Neural progenitor cell (in vitro differentiated cells): ENCODE results near the gene MGRN1. TPM values are rescaled to one million over a fixed set of nuclear protein-coding genes. Genes with fewer than 3 reads are reported as not detected.

Source experiments
- DNase-seq: peaks from one replicate; pipeline ENCODE4 v3.0.0-alpha.2; 2016; ENCODE audit warnings: low spot score
- H2AFZ ChIP-seq: fragments of 200-600 bp; sonication (generic); replicated peaks from 2 replicates; pipeline ENCODE4 v1.6.1; 2016; ENCODE audit warnings: antibody characterized with exemption
- H3F3A ChIP-seq: fragments of 200-600 bp; sonication (generic); 2 replicates; pipeline ENCODE4 v1.6.1; 2016; ENCODE audit warnings: antibody characterized with exemption, low read depth
- H3K27ac ChIP-seq: fragments of 200-600 bp; sonication (generic); 2 replicates; pipeline ENCODE4 v1.5.1; 2016; ENCODE audit warnings: mild to moderate bottlenecking
- H3K27me3 ChIP-seq: fragments of 200-600 bp; sonication (generic); 2 replicates; pipeline ENCODE4 v1.6.1; 2016; ENCODE audit warnings: mild to moderate bottlenecking, moderate library complexity
- H3K36me3 ChIP-seq: fragments of 200-600 bp; sonication (generic); 2 replicates; pipeline ENCODE4 v1.5.1; 2016
- H3K4me1 ChIP-seq: fragments of 200-600 bp; sonication (generic); 2 replicates; pipeline ENCODE4 v1.6.1; 2016; ENCODE audit warnings: mixed run types
- H3K4me2 ChIP-seq: fragments of 200-600 bp; sonication (generic); 2 replicates; pipeline ENCODE4 v1.6.1; 2016
- H3K4me3 ChIP-seq: fragments of 200-600 bp; sonication (generic); 2 replicates; pipeline ENCODE4 v1.5.1; 2016
- H3K79me2 ChIP-seq: fragments of 200-600 bp; sonication (generic); 2 replicates; pipeline ENCODE4 v1.6.1; 2016; ENCODE audit warnings: low read depth
- H3K9ac ChIP-seq: fragments of 200-600 bp; sonication (generic); 2 replicates; pipeline ENCODE4 v1.6.1; 2016
- H3K9me3 ChIP-seq: fragments of 200-600 bp; sonication (generic); 2 replicates; pipeline ENCODE4 v1.5.1; 2016; ENCODE audit warnings: low read depth
- H4K20me1 ChIP-seq: fragments of 200-600 bp; sonication (generic); 2 replicates; pipeline ENCODE4 v1.6.1; 2016; ENCODE audit warnings: low read depth
- H3K27ac Mint-ChIP-seq: 3 replicates; pipeline ENCODE4 v1.8.0; 2021; ENCODE audit warnings: mixed read lengths
- H3K27me3 Mint-ChIP-seq: 2 replicates; pipeline ENCODE4 v1.8.0; 2022; ENCODE audit warnings: low read depth, mild to moderate bottlenecking, inconsistent platforms, moderate library complexity, mixed read lengths; ENCODE audit not compliant: insufficient read depth
- H3K36me3 Mint-ChIP-seq: 3 replicates; pipeline ENCODE4 v1.8.0; 2021; ENCODE audit warnings: mixed read lengths
- H3K4me1 Mint-ChIP-seq: 3 replicates; pipeline ENCODE4 v1.8.0; 2021; ENCODE audit warnings: mixed read lengths
- H3K4me3 Mint-ChIP-seq: 3 replicates; pipeline ENCODE4 v1.8.0; 2021; ENCODE audit warnings: mild to moderate bottlenecking, moderate library complexity, mixed read lengths
- H3K9me3 Mint-ChIP-seq: 3 replicates; pipeline ENCODE4 v1.8.0; 2020; ENCODE audit warnings: mixed read lengths
- EZH2 ChIP-seq: fragments of 200-600 bp; sonication (generic); IDR thresholded peaks from 2 replicates; pipeline ENCODE4 v1.6.1; 2017; ENCODE audit warnings: antibody characterized with exemption, mild to moderate bottlenecking, moderate library complexity
- EZH2phosphoT487 ChIP-seq: fragments of 200-600 bp; sonication (generic); IDR thresholded peaks from 2 replicates; pipeline ENCODE4 v1.6.1; 2017; ENCODE audit warnings: antibody characterized with exemption
- total RNA-seq: library from RNA; depleted of rRNA; stranded (reverse); fragments of >200 nt; gene quantifications from 2 replicates; pipeline ENCODE4 v1.2.3, GENCODE V29; 2015; ENCODE audit warnings: low replicate concordance
- TF ChIP-seq, protein P1 (sequence below): fragments of 200-600 bp; sonication (generic); IDR thresholded peaks from 2 replicates; pipeline ENCODE4 v1.5.1; 2017; ENCODE audit warnings: antibody characterized with exemption, mild to moderate bottlenecking

The MGRN1 gene
- total RNA-seq, 1 donor from 2014 or later, result 17.5 TPM

DNA sequence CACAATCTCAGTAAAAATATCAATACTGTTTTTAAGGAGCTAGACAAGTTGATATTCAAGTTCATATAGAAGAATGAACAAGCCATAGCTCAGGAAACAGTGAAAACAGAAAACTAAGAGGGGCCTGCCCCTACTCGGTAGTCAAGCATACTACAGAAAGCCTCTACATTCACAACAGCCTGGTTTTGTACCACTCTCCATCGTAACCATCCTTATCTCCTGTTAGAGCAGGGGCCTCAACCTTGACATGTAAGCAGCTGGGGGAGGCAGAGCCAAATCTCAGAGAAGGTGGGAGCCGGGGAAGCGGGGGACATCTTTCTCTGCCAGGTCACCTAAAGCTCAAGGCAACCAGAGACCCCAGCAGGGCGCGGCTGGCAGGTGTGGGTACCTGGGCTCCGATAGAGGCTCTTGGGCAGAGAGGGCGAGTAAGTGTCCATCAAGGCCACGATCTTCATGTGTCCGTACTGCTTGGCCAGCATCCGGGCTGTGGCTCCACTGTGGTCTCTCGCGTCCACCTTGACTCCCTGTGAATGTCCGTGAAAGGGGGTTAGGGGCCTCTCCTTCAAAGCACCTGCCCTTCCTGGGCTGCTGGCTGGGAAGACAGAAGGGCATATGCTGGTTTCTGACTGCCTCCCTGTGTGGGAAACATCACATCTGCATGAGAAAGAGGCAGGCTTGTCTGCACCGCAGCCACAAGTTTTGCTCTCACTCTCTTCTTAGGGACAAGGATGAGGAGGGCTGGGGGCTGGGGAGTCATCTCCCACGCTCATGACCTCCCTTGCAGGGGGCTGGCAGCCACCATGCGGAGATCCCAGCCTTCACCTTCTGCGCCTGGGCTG is 89.3 kb downstream of the MGRN1 start:
- no peak overlapping the region for H3K4me2 ChIP-seq
- no peak overlapping the region for H3K27ac Mint-ChIP-seq
- no peaks in the 10 kb centered on the region for H3K27me3 ChIP-seq
- no peaks in the 10 kb centered on the region for H3K79me2 ChIP-seq
- no peaks in the 10 kb centered on the region for H3K9me3 ChIP-seq
- peaks cover 2% of the 10 kb centered on the region for H3K27me3 Mint-ChIP-seq
- no peaks in the 10 kb centered on the region for H4K20me1 ChIP-seq
- H3K4me1 Mint-ChIP-seq, result no peaks in the 10 kb centered on the region
- H3K4me3 ChIP-seq, result no peak overlapping the region
- H2AFZ ChIP-seq, result no peak overlapping the region
- no peaks in the 10 kb centered on the region for H3K9me3 Mint-ChIP-seq
- no peaks in the 10 kb centered on the region for H3K4me1 ChIP-seq
- DNase-seq, result no peak
- H3K27ac ChIP-seq, result no peak overlapping the region
- H3K4me3 Mint-ChIP-seq, result no peak overlapping the region
- TF ChIP-seq EZH2 (no peak), EZH2phosphoT487 (no peak)
- TF ChIP-seq, protein P1, sequence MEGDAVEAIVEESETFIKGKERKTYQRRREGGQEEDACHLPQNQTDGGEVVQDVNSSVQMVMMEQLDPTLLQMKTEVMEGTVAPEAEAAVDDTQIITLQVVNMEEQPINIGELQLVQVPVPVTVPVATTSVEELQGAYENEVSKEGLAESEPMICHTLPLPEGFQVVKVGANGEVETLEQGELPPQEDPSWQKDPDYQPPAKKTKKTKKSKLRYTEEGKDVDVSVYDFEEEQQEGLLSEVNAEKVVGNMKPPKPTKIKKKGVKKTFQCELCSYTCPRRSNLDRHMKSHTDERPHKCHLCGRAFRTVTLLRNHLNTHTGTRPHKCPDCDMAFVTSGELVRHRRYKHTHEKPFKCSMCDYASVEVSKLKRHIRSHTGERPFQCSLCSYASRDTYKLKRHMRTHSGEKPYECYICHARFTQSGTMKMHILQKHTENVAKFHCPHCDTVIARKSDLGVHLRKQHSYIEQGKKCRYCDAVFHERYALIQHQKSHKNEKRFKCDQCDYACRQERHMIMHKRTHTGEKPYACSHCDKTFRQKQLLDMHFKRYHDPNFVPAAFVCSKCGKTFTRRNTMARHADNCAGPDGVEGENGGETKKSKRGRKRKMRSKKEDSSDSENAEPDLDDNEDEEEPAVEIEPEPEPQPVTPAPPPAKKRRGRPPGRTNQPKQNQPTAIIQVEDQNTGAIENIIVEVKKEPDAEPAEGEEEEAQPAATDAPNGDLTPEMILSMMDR, result no peak
- peaks cover 13% of the 10 kb centered on the region for H3K36me3 Mint-ChIP-seq
- no peaks in the 10 kb centered on the region for H3F3A ChIP-seq
- H3K36me3 ChIP-seq, result no peaks in the 10 kb centered on the region
- no peak overlapping the region for H3K9ac ChIP-seq

DNA sequence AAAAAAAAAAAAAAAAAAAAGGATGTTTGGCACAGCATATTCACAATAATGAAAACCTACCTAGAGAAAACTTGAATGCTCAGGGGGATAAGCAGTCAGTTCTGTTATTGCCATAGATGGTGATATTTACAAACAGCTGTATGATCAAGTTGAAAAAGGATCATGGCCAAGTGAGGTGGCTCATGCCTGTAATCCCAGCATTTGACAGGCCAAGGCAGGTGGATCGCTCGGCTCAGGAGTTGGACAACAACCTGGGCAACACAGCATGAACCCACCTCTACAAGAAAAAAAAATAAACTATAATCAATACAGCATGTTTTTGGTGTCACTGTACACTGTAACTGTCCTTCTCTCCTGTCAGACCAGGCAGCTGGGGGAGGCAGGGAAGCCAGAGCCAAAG is 90.4 kb downstream of the MGRN1 start:
- Mint-ChIP-seq H3K9me3 (no peaks in the 10 kb centered on the region), H3K27me3 (peaks cover 2% of the 10 kb centered on the region), H3K27ac (no peak overlapping the region), H3K4me3 (no peak overlapping the region), H3K4me1 (no peaks in the 10 kb centered on the region), H3K36me3 (peaks cover 10% of the 10 kb centered on the region)
- H3K4me2 ChIP-seq, result no peak overlapping the region
- no peaks in the 10 kb centered on the region for H3K27me3 ChIP-seq
- no peak overlapping the region for H3K9ac ChIP-seq
- no peaks in the 10 kb centered on the region for H3K4me1 ChIP-seq
- no peak overlapping the region for H3K4me3 ChIP-seq
- TF ChIP-seq, protein P1, result no peak
- TF ChIP-seq EZH2phosphoT487 (no peak), EZH2 (no peak)
- DNase-seq, result no peak
- H4K20me1 ChIP-seq, result no peaks in the 10 kb centered on the region
- no peak overlapping the region for H3K27ac ChIP-seq
- no peaks in the 10 kb centered on the region for H3K9me3 ChIP-seq
- H3K79me2 ChIP-seq, result no peaks in the 10 kb centered on the region
- H3K36me3 ChIP-seq, result no peaks in the 10 kb centered on the region
- no peak overlapping the region for H2AFZ ChIP-seq
- H3F3A ChIP-seq, result no peaks in the 10 kb centered on the region

DNA sequence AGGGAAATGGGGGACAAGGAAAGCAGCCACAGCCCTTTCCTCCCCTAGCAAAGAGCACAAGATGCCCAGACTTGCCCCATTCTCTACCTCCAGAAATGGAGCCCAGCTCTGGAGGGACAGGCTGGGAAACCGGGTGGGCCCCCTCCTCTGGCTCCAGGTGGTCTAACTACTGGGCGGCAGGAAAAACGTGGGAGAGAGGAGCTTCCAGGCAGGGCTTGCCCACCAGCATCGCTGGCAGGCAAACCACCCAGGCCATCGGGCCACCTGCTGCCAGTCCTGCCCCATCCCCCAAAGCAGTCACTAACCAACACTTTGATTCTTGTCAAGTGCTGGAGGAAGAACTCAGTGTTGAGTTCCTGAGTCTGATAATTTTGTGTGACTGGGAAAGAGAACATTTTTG is 93.8 kb downstream of the MGRN1 start:
- no peaks in the 10 kb centered on the region for H3K9me3 Mint-ChIP-seq
- no peak overlapping the region for H3K4me3 Mint-ChIP-seq
- no peaks in the 10 kb centered on the region for H3K4me1 ChIP-seq
- H3K79me2 ChIP-seq, result no peaks in the 10 kb centered on the region
- H3F3A ChIP-seq, result no peaks in the 10 kb centered on the region
- peaks cover 2% of the 10 kb centered on the region for H3K27me3 Mint-ChIP-seq
- H3K27ac Mint-ChIP-seq, result no peak overlapping the region
- H3K27me3 ChIP-seq, result no peaks in the 10 kb centered on the region
- no peaks in the 10 kb centered on the region for H4K20me1 ChIP-seq
- H3K9ac ChIP-seq, result no peak overlapping the region
- H3K36me3 Mint-ChIP-seq, result peaks cover 8% of the 10 kb centered on the region
- H3K36me3 ChIP-seq, result no peaks in the 10 kb centered on the region
- H3K4me3 ChIP-seq, result no peak overlapping the region
- no peak overlapping the region for H3K27ac ChIP-seq
- DNase-seq, result no peak
- H3K9me3 ChIP-seq, result no peaks in the 10 kb centered on the region
- H3K4me2 ChIP-seq, result no peak overlapping the region
- H3K4me1 Mint-ChIP-seq, result no peaks in the 10 kb centered on the region
- no peak overlapping the region for H2AFZ ChIP-seq
- TF ChIP-seq, protein P1, result no peak
- TF ChIP-seq EZH2 (no peak), EZH2phosphoT487 (no peak)
